GM11168 (cell line): ENCODE results near the gene RBM12.
"Not testable (repeated sequence)": the region's sequence is repeated elsewhere in the genome, so short reads cannot be mapped to it uniquely, and the experiment has no call there.

Experiments
- in situ Hi-C: fragments of 300-500 bp; cut with MboI; formaldehyde crosslinking; loops from one replicate; pipeline ENCODE4 v1.12.0; 2022; ENCODE audit warnings: low sequenced_read_pairs; ENCODE audit not compliant: unreplicated experiment

Gene RBM12

DNA sequence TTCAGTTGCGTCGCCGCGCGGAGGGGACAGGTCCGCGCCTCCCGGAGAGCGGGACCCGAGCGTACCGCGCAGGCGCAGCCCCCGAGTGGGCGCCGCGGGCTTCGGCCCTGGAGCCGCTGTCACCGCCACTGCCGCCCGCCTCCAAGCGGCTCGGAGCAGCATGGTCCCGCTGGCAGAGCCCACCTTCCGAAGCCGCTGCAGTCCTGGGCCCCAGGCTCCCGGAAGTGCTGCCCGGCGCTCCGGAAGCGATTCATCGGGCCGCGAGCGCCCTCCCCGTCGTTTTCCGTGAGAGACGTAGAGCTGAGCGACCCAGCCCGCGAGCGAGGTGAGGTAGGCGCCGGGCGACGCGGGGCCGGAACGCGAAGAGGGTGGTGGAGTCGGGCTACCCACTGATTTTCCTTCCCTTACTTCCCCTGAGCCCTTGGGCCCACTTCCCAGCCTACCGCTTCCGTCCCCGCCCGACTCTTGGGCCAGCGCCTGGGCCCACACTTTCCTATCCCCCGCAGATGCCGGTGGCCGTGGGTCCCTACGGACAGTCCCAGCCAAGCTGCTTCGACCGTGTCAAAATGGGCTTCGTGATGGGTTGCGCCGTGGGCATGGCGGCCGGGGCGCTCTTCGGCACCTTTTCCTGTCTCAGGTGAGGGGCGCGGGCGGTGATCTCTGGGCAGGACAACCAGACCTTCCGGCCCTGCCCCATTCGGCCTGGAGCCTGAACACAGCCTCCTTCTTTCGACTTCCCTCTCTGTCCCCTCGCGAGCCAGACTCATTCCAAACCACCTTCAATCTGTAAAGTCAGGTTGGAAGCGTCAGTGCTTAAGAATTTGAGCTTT is 34.6 kb upstream of the RBM12 start, which contains the start of the genes NFS1 and ROMO1:
Gene NFS1 (minus strand): TSS at position 226 of the 830 bp plus-strand sequence. CDS start 64 bp downstream, at position 162.
Gene ROMO1 (plus strand): TSS at position 279 of the 830 bp plus-strand sequence. CDS start 228 bp downstream, at position 507.
- in situ Hi-C loops: loop anchor here (10.0 kb wide), 1 partner anchor 235 kb away; no protein-coding TSS in a partner anchor

DNA sequence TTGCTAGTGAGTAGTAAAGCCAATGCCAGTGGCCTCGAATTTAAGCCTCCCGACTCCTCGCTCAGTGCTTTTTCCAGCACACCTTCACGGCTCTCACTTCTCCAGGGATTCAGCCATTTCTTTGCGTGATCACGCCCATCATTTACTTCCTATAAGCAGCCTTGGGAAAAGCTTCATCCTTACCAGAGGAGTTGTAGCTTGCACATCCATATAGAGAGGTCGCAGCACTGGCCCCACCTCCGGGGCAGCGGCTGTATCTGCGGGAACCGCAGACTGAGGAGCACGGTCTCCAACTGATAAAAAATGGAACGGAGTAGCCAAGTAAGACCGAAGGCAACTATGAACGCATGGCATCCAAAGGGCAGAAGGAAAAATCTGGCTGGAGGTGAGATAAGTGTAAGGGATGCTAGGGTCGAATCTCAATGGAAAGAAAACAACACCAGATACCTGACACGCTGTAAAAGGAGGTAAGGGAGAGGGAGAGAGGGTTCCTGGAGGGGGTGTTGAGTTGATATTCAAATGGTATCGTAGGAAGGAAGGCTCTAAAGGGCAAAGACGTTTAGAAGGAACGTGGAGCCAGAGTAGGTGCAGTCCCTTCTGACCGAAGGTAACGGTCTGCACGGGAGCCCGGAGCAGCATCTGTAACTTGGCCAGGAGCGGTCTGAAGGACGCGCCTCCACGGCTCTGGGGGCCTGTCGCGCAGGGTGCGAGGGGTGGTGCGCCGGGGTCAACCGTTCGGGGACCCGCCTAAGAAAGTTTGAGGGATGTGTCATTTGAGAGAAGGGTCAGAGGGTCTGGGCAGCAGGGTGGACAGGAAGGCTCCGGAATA is 33.8 kb upstream of the RBM12 start:
- in situ Hi-C loops: loop anchor here (10.0 kb wide), 1 partner anchor 234 kb away; no protein-coding TSS in a partner anchor

DNA sequence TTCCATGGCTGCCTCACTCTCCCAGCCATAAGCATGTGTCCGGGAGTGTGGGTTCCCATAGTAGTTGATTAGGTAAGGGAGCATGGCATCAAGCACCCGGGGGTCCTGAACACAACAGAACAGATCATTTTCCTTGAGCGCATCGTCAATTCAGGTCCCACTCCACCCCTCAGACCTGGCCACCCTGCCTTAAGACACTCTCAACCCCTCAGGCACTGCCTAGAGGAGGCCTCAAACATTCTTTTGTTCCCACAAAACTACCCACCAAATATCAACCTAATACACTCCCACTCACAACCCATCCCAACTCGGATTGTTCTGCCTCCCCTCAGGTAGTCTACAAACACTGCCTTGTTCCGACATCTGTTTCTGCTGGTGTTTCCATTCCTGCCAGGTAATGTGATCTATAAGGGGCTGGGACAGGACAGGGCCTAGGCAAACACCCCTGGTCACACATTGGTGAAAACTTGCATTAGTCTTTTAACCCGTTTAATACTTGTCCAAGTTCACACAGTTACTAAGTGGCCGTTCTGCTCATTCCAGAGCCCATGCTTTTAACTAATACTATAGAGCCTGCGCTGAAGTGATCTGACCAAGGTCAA is 33.1 kb upstream of the RBM12 start:
- in situ Hi-C loops: loop anchor here (10.0 kb wide), 1 partner anchor 233 kb away; no protein-coding TSS in a partner anchor

DNA sequence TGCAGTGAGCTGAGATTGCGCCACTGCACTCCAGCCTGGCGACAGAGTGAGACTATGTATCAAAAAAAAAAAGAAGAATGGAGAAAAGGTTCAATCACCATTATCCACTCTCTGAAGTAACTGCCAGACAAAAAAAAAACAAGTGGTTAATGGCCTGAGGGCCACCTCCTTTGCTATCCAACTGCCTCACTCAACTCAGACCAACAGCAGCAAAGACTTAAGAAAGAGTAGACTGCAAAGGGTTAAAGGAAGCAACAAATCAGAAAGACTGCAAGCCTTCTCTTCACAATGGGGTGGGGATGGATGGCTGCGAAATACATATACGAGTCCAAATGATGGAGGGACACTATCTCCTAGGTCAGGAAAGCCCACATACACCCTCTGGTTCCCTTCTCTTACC is 31.3 kb upstream of the RBM12 start:
- in situ Hi-C loops: loop anchor here (10.0 kb wide), 1 partner anchor 231 kb away; no protein-coding TSS in a partner anchor

DNA sequence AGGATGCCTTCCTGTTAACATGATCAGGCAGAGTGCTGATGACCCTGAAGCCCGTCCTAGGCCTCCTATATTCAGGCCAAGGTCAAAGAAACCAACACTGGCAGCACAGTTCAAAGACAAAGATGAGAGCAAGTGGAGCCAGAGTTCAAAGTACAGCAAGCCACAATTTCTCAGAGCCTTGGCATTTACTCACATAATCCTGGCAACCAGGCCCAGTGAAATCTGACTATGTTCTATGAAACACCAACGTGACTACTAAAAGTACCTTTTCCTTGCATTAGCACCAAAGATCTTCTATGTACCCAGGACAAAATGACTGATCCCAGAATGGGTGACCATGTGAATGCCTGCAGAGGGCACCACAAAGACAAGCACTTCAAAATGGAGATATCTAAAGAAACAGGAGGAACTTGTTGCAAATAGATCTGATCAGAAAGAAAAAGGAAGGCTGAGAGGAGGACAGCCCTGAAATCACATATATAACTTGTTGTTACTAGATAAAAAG is 30.6 kb upstream of the RBM12 start:
- in situ Hi-C loops: loop anchor here (10.0 kb wide), 1 partner anchor 230 kb away; no protein-coding TSS in a partner anchor

DNA sequence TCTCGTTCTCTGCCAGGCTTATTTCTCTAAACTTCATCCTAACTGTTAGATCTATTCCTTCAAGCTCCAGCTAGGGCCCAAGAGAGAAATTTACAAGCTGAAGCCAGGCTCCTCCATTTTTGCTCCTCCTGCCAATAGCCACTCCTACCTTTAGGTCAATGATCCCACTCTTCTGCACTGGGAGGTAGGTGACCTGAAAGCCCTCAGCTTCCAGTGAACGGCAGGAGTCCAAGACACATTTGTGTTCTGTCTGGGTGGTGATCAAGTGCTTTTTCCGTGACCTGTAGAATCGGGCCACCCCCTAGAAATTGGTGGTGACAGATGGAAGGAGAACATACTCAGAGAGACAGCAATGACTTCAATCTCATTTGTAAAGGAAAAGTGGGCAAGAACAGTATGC is 25.6 kb upstream of the RBM12 start:
- in situ Hi-C loops: loop anchor here (10.0 kb wide), 1 partner anchor 225 kb away; no protein-coding TSS in a partner anchor

DNA sequence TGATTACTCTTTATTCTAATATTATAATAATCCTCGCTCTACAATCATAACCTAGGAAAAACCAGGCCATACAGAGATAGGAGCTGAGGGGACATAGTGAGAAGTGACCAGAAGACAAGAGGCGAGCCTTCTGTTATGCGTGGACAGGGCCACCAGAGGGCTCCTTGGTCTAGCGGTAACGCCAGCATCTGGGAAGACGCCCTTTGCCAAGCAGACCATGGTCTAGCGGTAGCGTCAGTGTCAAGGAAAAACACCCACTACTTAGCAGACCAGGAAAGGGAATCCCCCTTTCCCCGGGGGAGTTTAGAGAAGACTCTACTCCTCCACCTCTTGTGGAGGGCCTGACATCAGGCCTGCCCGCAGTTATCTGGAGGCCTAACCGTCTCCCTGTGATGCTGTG is 22.2 kb upstream of the RBM12 start:
- in situ Hi-C loops: not testable (repeated sequence)

DNA sequence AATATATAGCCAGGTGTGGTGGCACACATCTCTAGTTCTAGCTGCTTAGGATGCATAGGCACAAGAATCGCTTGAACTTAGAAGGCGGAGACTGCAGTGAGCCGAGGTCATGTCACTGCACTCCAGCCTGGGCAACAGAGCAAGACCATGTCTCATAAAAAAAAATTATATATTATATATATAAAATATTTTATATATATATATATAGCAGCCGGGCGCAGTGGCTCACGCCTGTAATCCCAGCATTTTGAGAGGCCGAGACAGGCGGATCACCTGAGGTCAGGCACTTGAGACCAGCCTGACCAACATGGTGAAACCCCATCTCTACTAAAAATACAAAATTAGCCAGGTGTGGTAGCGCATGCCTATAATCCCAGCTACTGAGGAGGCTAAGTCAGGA is 20.7 kb upstream of the RBM12 start:
- in situ Hi-C loops: not testable (repeated sequence)

DNA sequence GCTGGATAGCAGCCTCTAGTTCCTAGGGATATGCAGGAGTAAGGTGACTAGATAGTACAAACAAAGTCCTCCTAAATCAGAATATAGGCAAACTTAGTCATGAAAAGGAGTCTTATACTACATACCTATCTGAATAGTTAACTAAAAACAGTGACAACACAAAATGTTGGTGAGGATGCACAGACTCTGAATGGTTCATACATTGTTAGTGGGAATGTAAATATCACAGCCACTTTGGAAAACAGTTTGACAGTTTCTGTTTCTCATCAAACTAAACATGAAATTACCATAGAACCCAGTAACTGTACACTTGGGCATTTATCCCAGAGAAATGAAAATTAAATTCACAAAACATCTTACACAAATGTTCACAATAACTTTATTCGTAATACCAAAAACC is 17.3 kb upstream of the RBM12 start:
- in situ Hi-C loops: no loop called here

DNA sequence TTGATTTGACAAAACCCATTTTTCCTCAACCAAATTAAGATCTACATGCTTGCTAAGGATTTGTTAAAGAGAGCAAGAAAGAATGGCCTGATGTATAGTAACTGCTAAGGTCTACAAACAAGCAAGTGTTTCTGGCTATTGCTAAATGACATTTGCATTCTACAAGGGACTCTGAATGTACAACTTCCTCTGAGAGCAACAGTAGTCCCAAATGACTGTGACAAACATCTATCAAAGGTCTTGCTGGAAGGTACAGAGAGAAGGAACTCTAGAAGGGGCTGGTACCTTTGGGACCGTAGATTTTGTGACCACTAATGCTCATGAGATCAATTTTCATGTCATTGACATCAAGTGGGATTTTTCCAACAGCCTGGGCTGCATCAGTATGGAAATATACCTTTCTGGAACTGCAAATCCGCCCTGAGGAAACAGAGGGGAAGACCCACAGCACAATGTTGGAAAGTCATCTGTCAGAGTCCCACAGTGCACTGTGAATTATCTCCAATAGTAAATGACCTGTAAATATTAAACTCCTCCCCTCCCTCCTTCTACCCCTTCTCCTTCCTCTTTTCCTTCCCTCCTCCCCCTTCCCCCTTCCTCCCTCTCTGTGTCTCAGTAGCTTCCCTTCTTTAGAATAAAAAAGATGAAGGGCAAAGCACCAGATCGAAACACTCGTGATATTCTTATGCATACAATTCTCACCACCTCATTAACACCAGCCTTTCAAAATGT is 15.9 kb upstream of the RBM12 start:
- in situ Hi-C loops: no loop called here

DNA sequence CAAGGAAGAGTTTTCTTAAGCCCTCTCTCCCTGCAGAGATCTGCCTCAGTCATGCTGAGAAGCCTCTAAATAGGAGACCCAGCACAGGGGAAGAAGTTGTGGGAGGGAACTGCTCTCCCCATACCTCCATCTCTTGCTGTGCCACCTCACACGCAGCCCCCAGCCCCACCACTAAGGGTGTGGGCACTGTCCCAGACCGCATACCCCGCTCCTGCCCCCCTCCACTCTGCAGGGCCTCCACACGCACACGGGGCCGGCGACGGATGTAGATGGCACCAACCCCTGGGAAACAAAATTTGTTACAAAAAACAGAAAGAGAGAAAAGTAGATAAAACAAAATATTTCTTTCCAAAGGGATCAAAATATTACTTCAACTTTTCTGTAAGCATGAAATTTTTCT is 10.2 kb upstream of the RBM12 start:
- in situ Hi-C loops: no loop called here

DNA sequence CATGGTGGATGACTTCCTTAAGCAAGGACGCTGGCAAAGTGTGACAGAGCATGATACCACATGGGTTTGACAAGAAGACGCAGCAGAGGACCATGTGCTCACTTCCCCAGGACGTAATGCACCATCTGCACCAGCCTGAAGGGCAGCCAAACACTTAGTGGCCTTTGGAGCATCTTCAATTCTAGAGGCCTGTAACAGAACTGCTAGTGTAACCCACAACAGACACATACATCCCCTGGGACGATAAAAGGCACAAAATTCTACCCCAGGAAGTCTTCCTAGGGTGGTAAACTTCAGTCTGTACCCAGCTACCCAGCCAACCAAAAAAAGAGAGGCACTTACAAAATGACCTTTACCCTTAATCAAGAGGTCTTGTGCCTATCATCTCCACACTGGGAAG is 9.2 kb upstream of the RBM12 start:
- in situ Hi-C loops: no loop called here

DNA sequence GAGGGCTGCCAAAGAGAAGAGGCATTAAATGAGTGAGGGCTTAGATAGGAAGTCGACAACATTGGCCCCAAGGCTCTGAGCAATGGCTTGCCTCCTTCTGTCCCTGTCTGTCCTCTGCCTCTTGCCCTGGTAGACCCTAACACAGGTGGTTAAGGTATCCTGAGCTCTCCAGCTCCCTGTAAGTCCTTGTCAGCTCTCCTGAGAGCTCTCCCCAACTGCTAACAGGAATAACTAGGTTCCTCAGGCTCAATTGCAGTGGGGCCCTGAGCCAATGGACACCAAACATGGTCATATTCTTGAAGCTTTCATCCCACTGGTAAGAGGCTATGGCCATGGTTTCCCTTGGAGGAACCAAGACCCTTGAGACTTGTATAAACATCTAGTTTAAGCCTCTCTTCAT is 5.0 kb upstream of the RBM12 start:
- in situ Hi-C loops: no loop called here

DNA sequence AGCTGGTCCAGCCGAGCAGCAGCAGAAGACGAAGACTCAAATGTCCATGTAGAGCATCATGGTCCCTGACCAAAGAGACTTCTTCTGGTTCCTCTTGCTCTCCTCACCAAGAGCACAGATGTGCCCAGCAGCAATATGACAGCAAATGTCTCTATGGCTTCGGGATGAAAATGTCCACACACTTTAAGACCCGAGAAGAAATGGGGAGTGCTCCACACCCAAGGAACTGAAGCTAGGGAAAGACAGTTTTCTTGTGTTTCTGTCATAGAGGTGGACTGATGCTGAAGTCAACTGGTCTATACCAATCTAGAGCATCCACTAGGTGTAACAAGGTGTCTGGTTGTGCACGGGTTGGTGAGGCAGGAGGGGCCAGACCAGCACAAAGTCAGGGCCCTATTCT is 4.5 kb upstream of the RBM12 start:
- in situ Hi-C loops: no loop called here

DNA sequence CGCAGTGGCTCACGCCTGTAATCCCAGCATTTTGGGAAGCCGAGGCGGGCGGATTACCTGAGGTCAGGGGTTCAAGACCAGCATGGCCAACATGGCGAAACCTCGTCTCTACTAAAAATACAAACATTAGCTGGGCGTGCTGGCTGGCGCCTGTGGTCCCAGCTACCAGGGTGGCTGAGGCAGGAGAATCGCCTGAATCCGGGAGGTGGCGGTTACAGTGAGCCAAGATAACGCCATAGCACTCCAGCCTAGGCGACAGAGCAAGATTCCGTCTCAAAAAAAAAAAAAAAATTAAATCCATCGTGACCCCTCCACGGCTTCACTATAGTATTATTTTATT is 1.2 kb upstream of the RBM12 start:
- in situ Hi-C loops: no loop called here

DNA sequence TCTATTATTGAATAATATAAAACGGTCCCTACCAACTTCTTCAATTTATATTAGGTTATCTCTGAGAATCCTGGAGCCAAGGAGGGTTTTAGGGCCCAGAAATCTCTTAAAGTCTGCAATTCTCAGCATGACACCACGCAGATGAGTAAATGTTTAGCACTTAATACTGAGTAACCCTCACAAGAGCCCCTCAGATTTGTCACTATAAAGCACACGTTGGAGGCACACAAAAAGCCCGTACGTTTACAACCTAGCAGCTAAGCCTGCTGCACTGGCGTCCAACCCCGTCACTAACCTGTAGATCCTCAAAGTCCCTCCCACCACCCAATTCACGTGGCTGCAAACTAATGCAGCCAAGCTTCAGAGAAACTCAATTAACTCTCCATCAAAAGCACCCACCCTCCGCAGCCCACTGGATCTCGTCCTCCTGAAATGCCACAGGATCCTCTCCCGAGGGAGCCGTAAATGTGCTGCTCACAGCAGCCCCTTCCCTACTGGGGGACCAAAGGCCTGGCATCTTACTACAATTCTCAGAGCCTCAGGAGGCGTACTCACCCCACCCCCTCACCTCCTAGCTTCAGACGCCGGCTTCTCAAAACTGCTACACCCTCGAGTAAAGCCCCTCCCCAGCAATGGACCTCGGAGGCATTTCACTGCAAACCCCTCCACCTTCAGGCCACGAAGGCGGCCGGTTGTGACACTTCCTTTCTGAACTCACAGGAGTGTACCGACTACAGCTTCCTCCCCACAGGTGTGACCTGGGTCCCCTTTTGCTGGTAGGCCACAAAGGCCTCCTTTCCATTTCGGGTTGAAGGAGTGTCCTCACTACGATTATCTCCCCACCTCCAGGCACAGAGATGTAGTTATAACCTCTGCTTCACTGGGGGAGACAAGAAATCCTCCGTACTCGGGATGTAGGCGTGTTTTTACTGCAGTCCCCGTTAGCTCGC is 909 bp downstream of the RBM12 start:
- in situ Hi-C loops: no loop called here

DNA sequence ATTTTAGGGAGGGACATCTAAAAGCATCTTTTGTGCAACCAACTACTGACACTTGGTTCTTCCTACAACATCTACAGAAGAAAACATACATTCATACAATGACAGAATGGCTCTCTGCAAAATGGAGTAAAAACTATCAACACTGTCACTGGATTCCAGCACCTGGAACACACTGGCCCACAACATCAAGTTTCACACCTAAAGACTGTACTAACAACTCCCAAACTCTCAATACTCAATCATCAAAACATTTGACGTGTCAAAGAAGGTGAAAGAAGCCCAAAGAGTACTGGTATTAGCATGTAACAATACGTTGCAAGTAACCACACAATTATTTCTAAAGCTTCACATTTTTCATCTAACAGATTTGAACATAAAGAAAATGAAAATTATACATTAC is 2.1 kb downstream of the RBM12 start:
- in situ Hi-C loops: no loop called here

DNA sequence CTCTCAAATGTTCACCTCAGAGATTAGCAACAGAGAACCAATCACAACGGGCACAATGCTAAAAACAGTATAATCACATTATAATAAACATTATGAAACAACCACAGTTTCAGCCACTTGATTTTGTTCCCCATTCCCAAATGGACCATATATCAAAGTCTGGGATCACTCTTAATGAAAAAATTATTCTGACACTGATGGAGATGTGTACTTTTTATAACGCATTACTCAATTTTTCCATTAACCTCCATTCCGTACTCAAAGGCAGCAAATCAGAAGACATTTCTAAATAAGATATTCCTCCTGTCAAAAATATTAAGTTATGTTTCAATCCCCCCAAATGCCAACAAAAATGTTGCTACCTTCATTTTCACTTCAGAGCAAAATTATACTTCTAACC is 2.8 kb downstream of the RBM12 start:
- in situ Hi-C loops: no loop called here

DNA sequence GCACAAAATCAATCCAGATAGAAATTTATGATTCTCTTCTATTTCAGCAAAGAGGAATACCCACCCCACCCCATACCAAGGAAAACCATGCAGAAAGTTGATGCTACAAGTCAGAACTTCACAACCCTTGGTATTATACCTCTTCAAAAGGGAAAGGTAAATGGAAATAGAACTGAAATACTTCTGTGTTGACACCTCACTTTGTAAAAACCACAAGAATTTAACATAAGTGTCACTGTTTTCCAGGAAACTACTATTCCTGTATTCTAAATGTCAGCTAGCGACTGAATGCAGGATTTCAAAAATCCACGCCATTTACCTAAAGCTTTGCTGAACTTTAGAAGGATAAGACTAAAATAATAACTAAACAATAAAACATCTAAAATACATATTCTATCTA is 3.6 kb downstream of the RBM12 start:
- in situ Hi-C loops: no loop called here
